HG02870 (cell line): Measurements from ENCODE around the gene CPEB3.
A peak's percentile ranks its signal among the peaks of the same experiment; 100 is the strongest.

Experiments
- ATAC-seq: cut with Tn5 transposase; IDR thresholded peaks from one replicate; pipeline ENCODE4 v1.9.1; 2021; ENCODE audit warnings: mild to moderate bottlenecking, moderate library complexity; ENCODE audit not compliant: unreplicated experiment

CPEB3 gene

DNA sequence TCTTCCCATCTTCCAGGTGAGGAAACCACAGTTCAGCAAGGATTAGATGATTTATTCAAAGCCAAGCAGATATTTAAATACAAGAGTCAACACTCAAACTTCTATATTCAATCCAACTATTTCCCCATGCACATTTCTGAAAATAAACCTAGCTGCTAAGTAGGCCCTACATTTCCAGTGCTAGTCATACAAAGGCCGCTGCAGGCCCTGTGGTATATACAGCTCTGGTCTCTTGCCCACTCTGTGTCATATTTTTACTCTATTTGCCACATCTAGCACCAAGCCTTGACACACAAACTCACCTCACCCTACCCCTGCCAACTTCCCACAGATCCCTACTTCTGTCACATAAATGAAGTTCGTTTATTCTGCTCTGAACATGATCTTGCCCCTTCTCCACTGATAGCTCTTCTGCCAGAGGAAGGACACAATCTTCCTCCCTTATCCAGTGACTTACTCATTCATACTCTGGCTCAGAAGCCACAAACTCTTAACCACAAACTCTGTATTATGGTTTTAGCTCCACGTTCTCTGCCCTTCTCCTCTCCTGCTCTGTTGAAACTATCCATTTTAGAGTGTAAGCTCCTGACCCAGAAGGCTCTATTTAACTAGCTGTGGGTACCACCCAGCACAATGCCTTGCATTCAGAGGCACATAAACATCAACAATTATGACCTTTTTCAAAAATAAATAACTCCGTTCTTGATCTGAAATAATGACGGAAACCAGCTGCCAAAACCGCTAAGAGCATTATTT is 180.7 kb downstream of the CPEB3 start:
- ATAC-seq = no peak

DNA sequence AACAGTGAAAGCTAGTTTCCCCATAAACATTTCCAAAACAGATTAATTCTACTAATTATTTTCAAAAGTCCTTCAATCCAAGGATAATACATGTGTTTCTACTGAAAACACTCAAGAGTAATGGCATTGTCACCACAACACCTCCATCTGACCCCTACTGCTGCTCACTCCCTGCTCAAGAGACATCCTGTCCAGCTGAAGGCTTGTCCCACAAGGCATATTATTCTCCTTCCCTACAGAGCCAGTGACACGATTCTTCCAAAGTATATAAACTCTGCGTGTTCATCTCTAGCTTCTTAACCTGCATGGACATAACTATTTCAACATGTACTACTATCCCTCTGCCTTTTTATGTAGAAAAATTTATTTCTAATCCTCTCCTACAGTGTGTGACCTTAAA is 182.1 kb downstream of the CPEB3 start:
- ATAC-seq = no peak

DNA sequence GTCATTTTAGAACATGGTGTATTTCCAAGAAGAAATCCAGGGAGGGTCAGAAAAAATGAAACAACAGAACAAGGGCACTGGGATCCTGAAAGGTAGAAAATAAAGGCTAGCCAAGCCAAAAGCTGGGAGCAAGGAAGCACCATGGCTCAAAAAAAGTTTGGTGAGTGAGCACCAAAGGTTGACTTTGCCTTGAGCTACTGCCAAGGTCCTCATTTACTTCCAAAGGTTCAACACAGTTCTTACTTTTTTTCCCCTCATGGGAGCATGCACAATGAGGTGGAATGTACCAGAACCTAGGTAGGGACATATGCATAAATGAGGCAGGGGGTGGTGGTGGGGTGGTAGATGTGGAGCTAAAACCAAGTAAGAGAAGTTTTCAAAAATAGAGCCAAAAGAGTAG is 182.8 kb downstream of the CPEB3 start:
- ATAC-seq = no peak

DNA sequence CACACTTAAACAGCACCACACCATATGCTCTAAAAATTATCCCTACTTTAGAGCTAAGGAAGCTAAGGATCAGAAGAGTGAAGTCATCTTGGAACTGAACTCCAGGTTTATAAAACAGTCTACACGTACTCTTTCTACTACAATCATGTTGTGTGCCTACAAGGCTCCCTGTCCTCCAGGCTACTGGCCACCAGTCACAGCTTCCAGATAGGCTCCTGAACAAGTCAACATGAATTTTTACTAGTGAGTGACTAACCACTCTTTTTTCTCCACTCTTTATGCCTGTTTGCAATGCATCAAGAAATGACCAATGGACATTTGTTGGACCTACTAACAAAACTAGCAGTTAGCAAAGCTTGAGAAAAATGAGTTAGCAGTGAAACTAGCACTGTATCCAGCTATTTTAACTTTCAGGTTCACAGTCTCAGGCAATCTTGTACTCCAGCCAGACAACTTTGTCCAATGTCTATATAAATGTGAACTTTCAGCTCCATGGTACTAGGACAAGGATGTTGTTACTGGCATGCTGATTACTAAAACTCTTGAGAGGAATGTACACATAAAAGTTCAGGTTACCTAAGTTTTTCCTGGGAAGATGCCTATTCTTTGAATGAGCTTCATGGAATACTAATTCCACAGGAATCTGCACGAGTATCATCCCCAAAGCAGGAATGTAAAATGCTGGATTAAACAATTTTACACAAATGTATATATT is 187.3 kb downstream of the CPEB3 start:
- no peak for ATAC-seq

DNA sequence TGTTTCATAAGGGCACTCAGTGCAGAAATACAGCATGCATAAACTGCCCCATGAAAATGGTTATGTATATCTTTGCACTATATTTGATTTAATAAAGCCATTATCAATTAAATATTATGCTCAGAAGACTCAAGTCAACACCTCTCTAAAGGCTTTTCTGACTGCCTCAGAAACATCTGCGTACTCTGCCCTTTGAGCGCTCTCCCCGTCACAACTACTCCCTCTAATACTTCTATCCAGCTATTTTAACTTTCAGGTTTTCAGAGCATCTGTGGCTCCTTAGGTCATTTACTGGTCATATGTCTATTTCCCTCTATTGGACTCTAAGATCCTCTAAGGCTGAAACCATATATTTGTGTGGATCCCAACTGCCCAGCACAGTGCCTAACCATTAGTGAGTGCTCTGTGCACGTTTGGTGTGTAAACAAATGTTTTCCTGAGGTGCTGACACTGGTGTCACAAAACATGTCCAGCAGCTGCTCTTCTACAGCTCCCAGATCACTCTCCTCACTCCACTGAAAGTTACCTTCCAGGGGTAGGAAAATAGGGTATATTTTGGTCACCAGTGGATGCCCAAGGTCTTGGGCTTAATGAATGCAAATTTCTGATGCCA is 188.2 kb downstream of the CPEB3 start:
- no peak for ATAC-seq

DNA sequence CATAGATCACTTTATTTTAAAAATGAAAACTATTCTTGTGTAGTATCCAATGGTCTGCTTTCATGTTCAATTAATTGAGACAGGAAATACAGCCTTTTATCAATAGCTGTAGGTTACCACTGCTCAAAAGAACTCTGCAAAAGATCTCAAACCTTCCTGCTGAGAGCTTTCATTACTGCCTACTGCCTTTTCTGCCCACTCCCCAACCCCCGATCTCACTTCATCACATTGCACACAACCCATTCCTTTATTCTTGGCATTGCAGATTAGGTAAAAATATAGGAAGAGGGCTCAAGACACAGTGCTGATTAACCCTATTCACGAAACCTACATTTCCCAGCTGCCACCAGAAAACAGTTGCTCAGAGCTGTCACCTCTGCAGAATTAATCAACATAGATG is 195.9 kb downstream of the CPEB3 start:
- no peak for ATAC-seq

DNA sequence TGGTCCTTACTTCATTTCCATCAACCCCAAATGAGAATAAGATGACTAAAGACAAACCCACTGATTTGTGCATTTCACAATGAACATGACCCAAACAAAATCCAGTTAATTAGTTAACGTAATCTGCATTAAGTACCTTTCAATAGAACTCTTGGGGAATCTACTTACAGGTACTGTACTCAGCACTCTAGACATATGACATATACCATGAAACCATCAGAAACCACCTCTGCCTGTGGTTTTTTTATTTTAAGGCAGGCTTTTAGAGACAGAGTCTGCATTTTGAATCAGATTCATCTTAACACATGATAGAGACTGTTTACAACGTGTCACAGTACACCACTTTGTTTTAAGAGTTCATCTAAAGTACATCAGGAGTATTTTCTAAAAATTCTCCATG is 198.9 kb downstream of the CPEB3 start:
- ATAC-seq = peak; percentile 65

DNA sequence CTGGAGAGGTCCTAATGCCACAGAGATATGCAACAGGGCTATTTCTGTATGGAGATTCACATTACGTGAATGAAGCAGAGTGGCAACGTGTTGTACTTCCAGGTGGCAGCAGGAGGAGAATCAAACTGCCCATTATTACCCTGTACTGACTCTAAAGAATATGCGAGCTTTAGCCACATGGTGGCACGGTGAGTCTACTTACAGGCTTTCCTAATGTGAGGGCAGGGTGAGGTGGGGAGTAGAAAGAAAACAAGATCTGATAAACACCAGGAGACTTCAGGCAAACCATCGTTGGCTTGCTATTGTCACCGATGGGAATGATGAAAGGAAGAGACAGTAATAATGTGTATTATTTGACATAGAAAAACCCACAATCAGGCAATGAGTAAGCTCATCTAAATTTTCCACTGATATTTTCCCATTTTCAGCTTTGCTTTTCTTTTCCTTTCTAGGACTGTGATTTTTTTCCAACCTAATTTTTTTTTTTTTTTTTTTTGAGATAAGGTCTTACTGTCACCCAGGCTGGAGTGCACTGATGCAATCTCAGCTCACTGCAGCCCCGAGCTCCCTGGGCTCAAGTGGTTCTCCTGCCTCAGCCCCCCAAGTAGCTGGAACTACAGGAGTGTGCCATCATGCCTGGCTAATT is 203.0 kb downstream of the CPEB3 start:
- peak; percentile 81 for ATAC-seq

DNA sequence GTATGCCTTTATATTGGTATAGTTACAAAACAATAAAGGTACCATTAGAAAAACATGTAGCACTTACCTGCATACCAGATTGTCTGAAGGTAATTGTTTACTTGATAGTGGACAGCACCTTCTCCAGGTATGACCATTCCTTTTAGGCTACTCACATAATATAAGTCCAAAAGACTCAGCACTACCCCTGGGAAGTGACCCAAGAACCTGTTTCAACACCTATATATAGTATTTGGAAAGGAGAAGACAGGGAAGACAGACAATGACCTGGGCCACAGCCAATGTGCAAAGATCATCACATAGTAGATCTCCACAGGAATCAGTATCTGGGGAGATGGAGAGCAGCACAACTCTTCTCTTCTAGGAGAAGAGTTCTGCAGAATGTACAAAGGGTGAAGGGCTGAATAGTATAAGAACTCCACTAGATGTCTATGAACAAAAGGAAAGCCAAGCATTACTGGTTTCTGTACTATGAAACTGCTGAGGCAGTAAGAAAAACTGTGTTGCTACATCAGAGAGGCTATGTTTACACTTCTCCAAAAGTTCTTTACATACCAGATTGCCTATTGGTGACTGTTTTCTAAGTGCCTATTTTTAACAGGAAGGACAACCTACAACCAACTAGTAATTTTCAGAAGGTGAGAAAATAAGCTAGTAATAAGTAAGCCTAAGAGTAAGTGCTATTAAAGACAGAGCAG is 208.1 kb downstream of the CPEB3 start:
- ATAC-seq = no peak

DNA sequence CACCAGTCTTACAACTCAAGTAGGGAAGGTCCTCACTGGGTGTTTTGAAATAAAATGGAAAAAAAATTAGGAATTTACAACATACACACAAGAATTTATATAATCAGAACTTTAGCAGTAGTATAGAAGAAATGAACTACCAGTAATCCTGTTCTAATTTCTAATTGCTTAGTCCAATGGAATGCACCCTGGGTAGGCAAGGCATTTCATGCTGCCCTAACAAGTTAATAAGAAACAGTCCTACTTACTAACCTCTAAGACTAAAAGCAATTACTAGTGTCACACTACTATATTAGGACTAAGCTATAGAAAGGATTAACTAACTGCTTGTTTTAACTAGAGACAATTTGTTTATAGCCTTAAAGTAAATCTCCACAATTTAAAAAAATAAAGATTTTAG is 209.2 kb downstream of the CPEB3 start:
- no peak for ATAC-seq

DNA sequence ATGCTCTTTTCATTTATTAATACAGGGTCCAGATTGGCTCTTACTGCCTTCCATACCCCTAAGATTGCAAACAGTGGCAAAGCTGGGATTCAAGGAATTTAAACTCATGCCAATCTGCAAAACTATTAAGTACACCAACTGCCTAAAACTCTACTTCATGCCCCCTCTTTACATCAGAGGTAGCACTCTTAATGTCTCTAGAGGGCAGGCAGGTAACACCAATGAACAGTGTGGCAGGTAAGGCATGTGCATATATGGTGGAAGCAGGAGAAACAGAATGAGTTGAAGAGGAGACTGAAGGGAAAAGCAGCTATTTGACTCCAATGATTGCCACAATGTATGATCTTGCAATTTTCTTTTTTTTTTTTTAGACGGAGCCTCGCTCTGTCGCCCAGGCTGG is 210.6 kb downstream of the CPEB3 start:
- ATAC-seq = no peak

DNA sequence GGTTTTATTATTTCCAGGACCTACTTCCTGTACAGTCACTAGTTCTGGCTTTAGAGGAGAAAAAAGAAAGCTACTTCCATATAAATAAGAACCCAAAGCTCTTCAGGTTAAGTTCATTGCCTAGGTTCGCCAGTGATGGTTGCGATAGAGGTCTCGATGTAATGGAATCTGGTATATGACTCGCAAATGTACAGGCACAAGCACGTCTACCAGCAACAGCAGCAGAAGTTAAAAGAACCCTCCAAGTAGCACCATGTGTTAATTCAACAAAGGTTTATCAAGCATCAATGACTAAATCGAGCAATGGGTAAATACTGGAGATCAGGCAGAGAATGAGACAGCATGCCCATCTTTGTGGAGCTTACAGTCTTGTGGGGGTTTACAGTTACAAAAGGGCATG is 211.9 kb downstream of the CPEB3 start:
- no peak for ATAC-seq

DNA sequence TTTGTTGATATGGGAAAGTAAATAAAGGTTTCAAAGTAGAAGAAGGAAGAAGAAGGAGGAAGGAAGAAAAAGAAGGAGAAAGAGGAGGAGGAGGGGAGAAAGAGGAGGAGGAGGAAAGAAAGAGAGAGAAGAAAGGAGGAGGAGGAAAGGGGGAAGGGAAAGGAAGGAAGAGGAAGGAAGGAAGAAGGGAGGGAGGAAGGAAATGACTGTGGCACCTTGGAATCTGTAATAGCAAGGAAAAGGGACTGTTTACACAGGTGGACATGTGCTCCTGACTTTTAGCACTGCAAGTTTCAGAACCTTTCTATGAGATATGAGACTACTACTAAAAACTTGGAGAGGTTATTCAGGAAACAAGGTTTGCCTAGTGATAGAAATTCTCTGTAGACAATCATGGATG is 214.2 kb downstream of the CPEB3 start:
- ATAC-seq = no peak

DNA sequence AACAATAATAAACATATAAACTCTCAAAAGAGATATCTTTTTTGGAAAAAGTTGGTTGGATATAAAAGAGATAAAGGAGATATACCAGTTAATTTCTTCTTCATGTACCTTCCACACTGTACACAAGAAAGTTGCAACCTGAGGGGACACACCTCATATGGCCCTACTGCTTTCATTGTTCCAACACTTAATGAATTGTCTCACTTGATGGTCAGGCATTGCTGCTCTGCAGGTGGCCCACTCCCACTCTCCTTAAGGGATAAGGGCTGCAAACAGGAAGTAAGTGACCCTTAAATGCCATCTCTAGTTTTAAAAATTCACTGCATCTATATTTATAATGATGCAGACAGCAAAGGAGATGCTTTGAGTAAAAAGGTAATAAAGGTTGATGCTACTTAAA is 215.0 kb downstream of the CPEB3 start:
- ATAC-seq = no peak

DNA sequence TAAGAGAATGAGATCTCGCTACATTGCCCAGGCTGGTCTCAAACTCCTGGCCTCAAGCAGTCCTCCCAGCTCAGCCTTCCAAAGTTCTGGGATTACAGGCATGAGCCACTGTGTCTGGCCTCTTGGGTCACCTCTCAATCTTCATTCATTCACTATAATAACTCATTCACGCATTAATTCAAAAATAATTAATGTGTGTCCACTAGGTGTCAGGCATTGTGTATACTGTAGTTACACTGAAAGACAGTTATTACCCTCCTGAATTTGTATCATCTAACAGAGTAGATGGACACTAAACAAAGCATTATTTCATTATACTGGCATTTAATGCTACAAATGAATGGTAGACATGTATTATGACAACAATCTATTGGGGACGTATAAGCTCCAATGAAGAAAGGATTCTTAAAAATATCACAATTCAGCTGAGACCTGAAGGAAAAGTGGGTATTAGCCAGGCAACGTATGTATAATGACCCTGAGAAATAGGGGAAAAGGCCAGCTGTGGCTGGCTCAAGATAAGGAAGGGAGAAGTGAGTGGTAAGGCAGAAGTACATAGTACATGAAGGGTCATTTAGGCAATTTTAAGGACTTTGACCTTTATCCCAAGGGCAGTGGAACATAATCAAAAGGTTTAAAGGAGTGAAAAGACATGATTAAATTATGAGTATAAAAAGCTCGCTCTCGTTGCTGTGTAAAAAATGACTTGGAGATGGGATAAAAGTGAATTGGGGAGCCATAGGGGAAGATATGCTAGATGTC is 216.6 kb downstream of the CPEB3 start:
- no peak for ATAC-seq

DNA sequence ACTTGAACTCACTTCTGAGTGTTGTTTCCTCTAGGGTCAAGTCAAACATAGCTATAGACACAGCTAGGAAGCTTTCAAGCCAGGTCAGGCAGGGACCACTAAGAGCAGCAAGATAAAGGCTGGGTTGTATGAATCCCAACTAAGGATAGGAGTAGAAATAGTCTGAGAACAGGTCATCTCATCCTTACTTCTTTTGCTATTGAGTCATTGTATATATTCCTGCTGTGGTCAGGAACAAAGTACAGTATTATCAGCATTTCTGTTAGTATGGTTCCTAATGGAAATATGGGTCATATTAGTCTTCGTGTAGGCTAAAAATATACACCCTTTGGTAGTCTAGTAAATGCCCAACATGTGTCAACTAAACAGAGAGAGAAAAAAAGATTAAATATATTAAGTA is 222.0 kb downstream of the CPEB3 start:
- no peak for ATAC-seq

DNA sequence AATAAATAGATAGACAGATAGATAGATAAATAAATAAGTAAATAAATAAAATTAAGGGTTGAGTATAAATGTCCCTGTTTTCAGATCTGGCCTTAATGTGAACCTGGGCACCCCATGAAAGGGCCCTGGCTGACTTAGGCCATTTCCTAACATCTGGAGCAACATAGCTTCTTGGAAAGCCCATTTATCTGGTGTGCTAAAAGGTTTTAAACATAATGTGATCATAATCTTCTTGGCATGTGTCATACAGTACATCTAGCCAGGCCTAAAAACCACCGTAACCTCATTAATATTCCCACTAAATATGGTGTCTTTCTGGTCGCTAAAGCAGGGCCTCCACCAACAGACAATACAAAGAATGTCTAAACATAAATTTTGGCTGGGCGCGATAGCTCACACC is 224.5 kb downstream of the CPEB3 start:
- ATAC-seq = no peak

DNA sequence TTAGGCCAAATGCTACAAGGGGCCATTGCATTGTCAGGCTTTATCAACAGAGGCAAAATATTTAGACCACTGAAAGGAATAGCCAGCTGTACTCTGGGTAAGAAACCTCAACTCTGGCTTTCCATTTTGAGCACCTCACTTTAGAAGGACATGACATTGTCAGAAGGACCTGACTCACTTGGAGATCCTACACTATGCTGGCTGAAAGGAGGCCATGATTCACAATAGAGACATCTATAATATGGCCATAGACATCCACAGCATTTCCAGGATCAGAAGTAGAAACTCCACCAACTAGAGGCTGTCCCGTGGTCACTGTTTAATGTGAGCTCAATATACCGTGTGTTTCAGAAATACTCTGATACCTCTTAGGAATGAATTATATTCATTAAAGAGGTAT is 226.4 kb downstream of the CPEB3 start:
- no peak for ATAC-seq

DNA sequence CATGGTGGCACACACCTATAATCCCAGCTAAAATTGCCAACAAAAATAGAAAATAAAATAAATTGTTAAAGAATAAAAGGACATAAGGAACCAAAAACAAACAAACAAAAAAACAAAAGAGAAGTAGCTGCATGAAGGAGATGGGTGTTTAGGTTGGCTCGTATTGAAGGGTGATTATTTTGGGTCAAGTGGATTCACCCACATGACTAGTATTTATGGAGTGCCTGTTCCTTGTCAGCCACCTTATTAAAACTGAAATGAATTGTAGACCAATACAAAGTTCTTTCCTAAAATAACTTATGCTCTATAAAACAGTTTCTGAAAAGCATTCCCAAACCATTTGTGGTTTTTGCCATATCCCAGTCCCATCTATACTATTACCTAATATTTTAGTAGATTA is 228.6 kb downstream of the CPEB3 start:
- no peak for ATAC-seq

DNA sequence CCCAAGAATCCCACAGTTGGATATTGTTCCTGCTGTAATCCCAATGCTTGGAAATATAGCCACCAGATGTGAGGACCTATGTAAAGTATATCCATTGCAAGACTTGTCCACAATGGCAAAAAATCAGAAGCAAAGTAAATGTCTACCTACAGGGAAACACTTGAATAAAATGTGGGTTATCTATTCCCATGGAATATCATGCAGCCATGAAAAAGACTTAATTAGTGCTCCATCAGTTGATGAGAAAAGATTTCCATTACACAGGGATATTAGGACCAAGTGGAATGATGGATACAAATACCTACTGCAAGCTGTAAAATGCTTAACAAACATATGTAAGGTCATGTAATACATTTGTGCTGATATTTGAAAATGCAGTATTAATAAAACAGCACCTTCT is 236.1 kb downstream of the CPEB3 start:
- no peak for ATAC-seq
